AG08395 (cell line): Measurements from ENCODE around the gene KIF21A.
"Not testable (repeated sequence)": the region's sequence is repeated elsewhere in the genome, so short reads cannot be mapped to it uniquely, and the experiment has no call there.

ENCODE experiments used
- DNase-seq: peaks from one replicate; pipeline ENCODE4 v3.0.0; 2012; ENCODE audit warnings: mixed read lengths, low spot score

KIF21A gene

GRCh38 chr12:39443081-39443928 lies at the start of gene KIF21A:
KIF21A (minus strand) TSS chr12:39443120; CDS start chr12:39442970, 150 bp downstream.
- peak; percentile 91 for DNase-seq

GRCh38 chr12:39490500-39491282 lies 47.8 kb upstream of the KIF21A start:
- no peak for DNase-seq

- no peak for DNase-seq
Measured at GRCh38 chr12:39483597-39483996, 40.7 kb upstream of the KIF21A start.

- DNase-seq, result no peak
Measured at GRCh38 chr12:39483042-39483441, 40.1 kb upstream of the KIF21A start.

GRCh38 chr12:39476894-39477293 lies 34.0 kb upstream of the KIF21A start:
- DNase-seq, result no peak

GRCh38 chr12:39476121-39476520 lies 33.2 kb upstream of the KIF21A start:
- DNase-seq, result no peak

GRCh38 chr12:39475136-39475535 lies 32.2 kb upstream of the KIF21A start:
- DNase-seq, result not testable (repeated sequence)

- DNase-seq, result no peak
Measured at GRCh38 chr12:39467432-39467870, 24.5 kb upstream of the KIF21A start.

GRCh38 chr12:39464976-39465695 lies 22.2 kb upstream of the KIF21A start:
- no peak for DNase-seq

GRCh38 chr12:39461059-39461458 lies 18.1 kb upstream of the KIF21A start:
- no peak for DNase-seq

GRCh38 chr12:39459027-39459434 lies 16.1 kb upstream of the KIF21A start:
- no peak for DNase-seq

GRCh38 chr12:39451977-39452376 lies 9.1 kb upstream of the KIF21A start:
- no peak for DNase-seq

GRCh38 chr12:39448038-39448437 lies 5.1 kb upstream of the KIF21A start:
- no peak for DNase-seq

- no peak for DNase-seq
Measured at GRCh38 chr12:39443929-39444209, 949 bp upstream of the KIF21A start.

GRCh38 chr12:39442831-39443080 lies 164 bp downstream of the KIF21A start:
- no peak for DNase-seq

- DNase-seq, result peak; percentile 3
Measured at GRCh38 chr12:39441963-39442830, 723 bp downstream of the KIF21A start.

- no peak for DNase-seq
Measured at GRCh38 chr12:39441189-39441962, 1.5 kb downstream of the KIF21A start.

- no peak for DNase-seq
Measured at GRCh38 chr12:39440781-39441180, 2.1 kb downstream of the KIF21A start.

GRCh38 chr12:39440101-39440500 lies 2.8 kb downstream of the KIF21A start:
- DNase-seq, result no peak

GRCh38 chr12:39435531-39435930 lies 7.4 kb downstream of the KIF21A start:
- no peak for DNase-seq

- no peak for DNase-seq
Measured at GRCh38 chr12:39431797-39432196, 11.1 kb downstream of the KIF21A start.
